ENCODE measurements around the gene NR6A1.

DNA sequence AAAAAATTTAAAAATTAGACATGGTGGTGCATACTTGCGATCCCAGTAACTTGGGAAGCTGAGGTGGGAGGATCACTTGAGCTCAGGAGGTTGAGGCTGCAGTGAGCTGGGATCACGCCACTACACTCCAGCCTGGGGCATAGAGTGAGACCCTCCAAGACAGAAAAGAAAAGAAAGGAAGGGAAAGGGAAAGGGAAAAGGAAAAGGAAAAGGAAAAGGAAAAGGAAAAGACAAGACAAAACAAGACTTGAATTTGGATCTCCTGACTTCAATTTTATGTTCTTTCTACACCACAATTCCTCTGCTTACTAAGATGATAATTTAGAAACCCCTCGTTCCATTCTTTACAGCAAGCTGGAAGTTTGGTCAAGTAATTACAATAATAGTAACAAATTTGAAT, 88.1 kb downstream of the NR6A1 start:
- TF ChIP-seq POLR2AphosphoS5 (IDR thresholded peaks at IDR 0.05; ENCODE audit: low read depth) = no peak
- TF ChIP-seq, protein P1, sequence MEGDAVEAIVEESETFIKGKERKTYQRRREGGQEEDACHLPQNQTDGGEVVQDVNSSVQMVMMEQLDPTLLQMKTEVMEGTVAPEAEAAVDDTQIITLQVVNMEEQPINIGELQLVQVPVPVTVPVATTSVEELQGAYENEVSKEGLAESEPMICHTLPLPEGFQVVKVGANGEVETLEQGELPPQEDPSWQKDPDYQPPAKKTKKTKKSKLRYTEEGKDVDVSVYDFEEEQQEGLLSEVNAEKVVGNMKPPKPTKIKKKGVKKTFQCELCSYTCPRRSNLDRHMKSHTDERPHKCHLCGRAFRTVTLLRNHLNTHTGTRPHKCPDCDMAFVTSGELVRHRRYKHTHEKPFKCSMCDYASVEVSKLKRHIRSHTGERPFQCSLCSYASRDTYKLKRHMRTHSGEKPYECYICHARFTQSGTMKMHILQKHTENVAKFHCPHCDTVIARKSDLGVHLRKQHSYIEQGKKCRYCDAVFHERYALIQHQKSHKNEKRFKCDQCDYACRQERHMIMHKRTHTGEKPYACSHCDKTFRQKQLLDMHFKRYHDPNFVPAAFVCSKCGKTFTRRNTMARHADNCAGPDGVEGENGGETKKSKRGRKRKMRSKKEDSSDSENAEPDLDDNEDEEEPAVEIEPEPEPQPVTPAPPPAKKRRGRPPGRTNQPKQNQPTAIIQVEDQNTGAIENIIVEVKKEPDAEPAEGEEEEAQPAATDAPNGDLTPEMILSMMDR (IDR thresholded peaks at IDR 0.05; ENCODE audit: insufficient read depth, low read length) = no peak
- TF ChIP-seq, protein P2, sequence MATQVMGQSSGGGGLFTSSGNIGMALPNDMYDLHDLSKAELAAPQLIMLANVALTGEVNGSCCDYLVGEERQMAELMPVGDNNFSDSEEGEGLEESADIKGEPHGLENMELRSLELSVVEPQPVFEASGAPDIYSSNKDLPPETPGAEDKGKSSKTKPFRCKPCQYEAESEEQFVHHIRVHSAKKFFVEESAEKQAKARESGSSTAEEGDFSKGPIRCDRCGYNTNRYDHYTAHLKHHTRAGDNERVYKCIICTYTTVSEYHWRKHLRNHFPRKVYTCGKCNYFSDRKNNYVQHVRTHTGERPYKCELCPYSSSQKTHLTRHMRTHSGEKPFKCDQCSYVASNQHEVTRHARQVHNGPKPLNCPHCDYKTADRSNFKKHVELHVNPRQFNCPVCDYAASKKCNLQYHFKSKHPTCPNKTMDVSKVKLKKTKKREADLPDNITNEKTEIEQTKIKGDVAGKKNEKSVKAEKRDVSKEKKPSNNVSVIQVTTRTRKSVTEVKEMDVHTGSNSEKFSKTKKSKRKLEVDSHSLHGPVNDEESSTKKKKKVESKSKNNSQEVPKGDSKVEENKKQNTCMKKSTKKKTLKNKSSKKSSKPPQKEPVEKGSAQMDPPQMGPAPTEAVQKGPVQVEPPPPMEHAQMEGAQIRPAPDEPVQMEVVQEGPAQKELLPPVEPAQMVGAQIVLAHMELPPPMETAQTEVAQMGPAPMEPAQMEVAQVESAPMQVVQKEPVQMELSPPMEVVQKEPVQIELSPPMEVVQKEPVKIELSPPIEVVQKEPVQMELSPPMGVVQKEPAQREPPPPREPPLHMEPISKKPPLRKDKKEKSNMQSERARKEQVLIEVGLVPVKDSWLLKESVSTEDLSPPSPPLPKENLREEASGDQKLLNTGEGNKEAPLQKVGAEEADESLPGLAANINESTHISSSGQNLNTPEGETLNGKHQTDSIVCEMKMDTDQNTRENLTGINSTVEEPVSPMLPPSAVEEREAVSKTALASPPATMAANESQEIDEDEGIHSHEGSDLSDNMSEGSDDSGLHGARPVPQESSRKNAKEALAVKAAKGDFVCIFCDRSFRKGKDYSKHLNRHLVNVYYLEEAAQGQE (IDR thresholded peaks at IDR 0.05; ENCODE audit: insufficient replicate concordance, low read depth) = no peak
- TF ChIP-seq GABPA (IDR thresholded peaks at IDR 0.05; ENCODE audit: low read depth) = no peak
- TF ChIP-seq SPI1 (IDR thresholded peaks at IDR 0.05; ENCODE audit: borderline replicate concordance, low read depth) = no peak

Measured in HL-60 (cell line).